GM12878 (cell line): ENCODE results near the gene PRSS33. TPM values are rescaled to one million over a fixed set of nuclear protein-coding genes. Genes with fewer than 3 reads are reported as not detected.

Experiments
- ATAC-seq: fragments of 200-7000 bp; cut with Tn5 transposase; 3 replicates; pipeline ENCODE4 v1.9.1; 2020; ENCODE audit warnings: mild to moderate bottlenecking, moderate library complexity
- BruUV-seq: library from RNA; stranded (reverse); fragments of 400-500 nt; replicated peaks from 2 replicates; lab custom pipeline; 2021; lab: Mats Ljungman, UMichigan
- CTCF ChIA-PET: fragments of 300-600 bp; sonication (Branson Sonifier 250); formaldehyde crosslinking; extraction: SDS; loops from one replicate; lab custom pipeline; 2021; ENCODE audit warnings: inconsistent platforms; lab: Yijun Ruan, JAX
- POLR2A ChIA-PET: fragments of 350-600 bp; formaldehyde crosslinking; extraction: SDS; loops from one replicate; lab custom pipeline; 2021; ENCODE audit warnings: inconsistent platforms; lab: Charles Lee
- RAD21 ChIA-PET: fragments of 300-600 bp; sonication (Branson Sonifier 250); formaldehyde crosslinking; loops from one replicate; lab custom pipeline; 2023; ENCODE audit warnings: antibody characterized with exemption; ENCODE audit not compliant: unreplicated experiment; lab: Charles Lee
- SMC1A ChIA-PET: fragments of 300-600 bp; sonication (Branson Sonifier 250); formaldehyde crosslinking; loops from one replicate; lab custom pipeline; 2023; ENCODE audit not compliant: unreplicated experiment, uncharacterized antibody; lab: Charles Lee
- DNase-seq: peaks from one replicate; pipeline ENCODE4 v3.0.0-alpha.2; 2011; ENCODE audit warnings: low read depth, low spot score
- FAIRE-seq: peaks from 3 replicates; lab custom pipeline; 2011; peaks lifted over from hg19 to GRCh38; lab: Jason Lieb, UNC
- H2AFZ ChIP-seq: 2 replicates; pipeline ENCODE4 v1.6.0; 2011; ENCODE audit warnings: low read depth, low read length, control low read depth; ENCODE audit not compliant: control insufficient read depth
- H3K27ac ChIP-seq: 2 replicates; pipeline ENCODE4 v1.5.1; 2011; ENCODE audit warnings: control low read depth; ENCODE audit not compliant: control insufficient read depth, insufficient read depth
- H3K27me3 ChIP-seq, 2 experiments: replicated peaks in 1 of 2; 2 replicates each; pipeline versions ENCODE4 v1.6.0 to v1.6.1; 2011; ENCODE audit warnings: low read length in 1 of 2; ENCODE audit not compliant: control insufficient read depth in 2 of 2, insufficient read depth in 2 of 2
- H3K36me3 ChIP-seq, 2 experiments: 2 replicates each; pipeline ENCODE4 v1.5.1; 2011; ENCODE audit warnings: low read length in 1 of 2; ENCODE audit not compliant: control insufficient read depth in 2 of 2, insufficient read depth in 2 of 2
- H3K4me1 ChIP-seq: 2 replicates; pipeline ENCODE4 v1.6.1; 2011; ENCODE audit warnings: mild to moderate bottlenecking, low read length, moderate library complexity, mixed read lengths; ENCODE audit not compliant: control insufficient read depth, insufficient read depth
- H3K4me2 ChIP-seq: 2 replicates; pipeline ENCODE4 v1.6.0; 2011; ENCODE audit warnings: control low read depth; ENCODE audit not compliant: control insufficient read depth, insufficient read depth
- H3K4me3 ChIP-seq: fragments of 200-600 bp; sonication (generic); 2 replicates; pipeline ENCODE4 v1.5.1; 2016
- H3K79me2 ChIP-seq: 2 replicates; pipeline ENCODE4 v1.6.0; 2011; ENCODE audit warnings: low read length; ENCODE audit not compliant: control insufficient read depth, insufficient read depth
- H3K9ac ChIP-seq: 2 replicates; pipeline ENCODE4 v1.8.0; 2011; ENCODE audit warnings: low read length, control low read depth, mixed read lengths; ENCODE audit not compliant: control insufficient read depth, insufficient read depth
- H3K9me3 ChIP-seq: replicated peaks from 3 replicates; pipeline ENCODE4 v1.5.1; 2011; ENCODE audit warnings: mild to moderate bottlenecking, low read length; ENCODE audit not compliant: control insufficient read depth, insufficient read depth
- H4K20me1 ChIP-seq: 2 replicates; pipeline ENCODE4 v1.6.0; 2011; ENCODE audit not compliant: control insufficient read depth, insufficient read depth
- EGR1 ChIP-seq, 2 experiments: IDR thresholded peaks; 1 replicate in 1 of 2; 2 replicates in 1 of 2; pipeline ENCODE4 v1.6.1; 2011 to 2012; ENCODE audit warnings: low read depth in 2 of 2, low read length in 2 of 2, borderline replicate concordance in 1 of 2, mild to moderate bottlenecking in 1 of 2, moderate library complexity in 1 of 2
- FOXM1 ChIP-seq: IDR thresholded peaks from 2 replicates; pipeline ENCODE4 v1.6.1; 2012; ENCODE audit warnings: low read depth, mild to moderate bottlenecking, inconsistent platforms, low read length, moderate library complexity
- MTA3 ChIP-seq: IDR thresholded peaks from 2 replicates; pipeline ENCODE4 v1.6.1; 2012; ENCODE audit warnings: low read length, inconsistent platforms, borderline replicate concordance
- POU2F2 ChIP-seq: IDR thresholded peaks from 3 replicates; pipeline ENCODE4 v1.6.1; 2011; ENCODE audit warnings: low read depth, mild to moderate bottlenecking, low read length, borderline replicate concordance
- RB1 ChIP-seq: fragments of 450-650 bp; formaldehyde crosslinking; IDR thresholded peaks from 2 replicates; pipeline ENCODE4 v1.6.1; 2017; ENCODE audit warnings: mild to moderate bottlenecking, borderline replicate concordance
- SMAD1 ChIP-seq: fragments of 450-650 bp; IDR thresholded peaks from 2 replicates; pipeline ENCODE4 v1.6.1; 2018; ENCODE audit warnings: mild to moderate bottlenecking, low read depth; ENCODE audit not compliant: partially characterized antibody
- SUPT20H ChIP-seq: IDR thresholded peaks from 2 replicates; pipeline ENCODE4 v1.6.1; 2011; ENCODE audit warnings: low read depth, mild to moderate bottlenecking, low read length, moderate library complexity, borderline replicate concordance; ENCODE audit not compliant: control insufficient read depth
- ZBTB33 ChIP-seq: fragments of 450-650 bp; IDR thresholded peaks from 2 replicates; pipeline ENCODE4 v1.6.1; 2017; ENCODE audit warnings: mild to moderate bottlenecking
- ZNF207 ChIP-seq: fragments of 450-650 bp; IDR thresholded peaks from 2 replicates; pipeline ENCODE4 v1.6.1; 2014; ENCODE audit warnings: antibody characterized with exemption, mild to moderate bottlenecking, borderline replicate concordance
- WGBS: methylation state at CpG from one replicate; pipeline ENCODE4 v1.1.6; 2016; ENCODE audit warnings: low lambda C conversion rate; ENCODE audit not compliant: insufficient replicate concordance, insufficient coverage; ENCODE audit errors: missing lambda C conversion rate; 5-methylcytosine and 5-hydroxymethylcytosine counted together
- in situ Hi-C: fragments of 300-500 bp; cut with MboI; formaldehyde crosslinking; loops from 9 replicates; pipeline ENCODE4 v1.14.3; 2018; ENCODE audit warnings: mixed read lengths
- intact Hi-C: fragments of 100-400 bp; cut with micrococcal nuclease; formaldehyde crosslinking; loops from one replicate; pipeline ENCODE4 v1.14.2; 2022; ENCODE audit not compliant: unreplicated experiment
- polyA plus RNA-seq, 11 experiments: library from polyadenylated mRNA; depleted of rRNA in 4 of 11; unstranded in 6 of 11; stranded (reverse) in 5 of 11; fragments of >200 nt; fragmentation: Nextera tagmentation in 4 of 11; fragmentation: Illumina TruSeq in 1 of 11; extraction: Ambion mirVana in 4 of 11; extraction: Trizol in 1 of 11; gene quantifications; 1 replicate in 1 of 11; 2 replicates in 10 of 11; pipeline versions ENCODE4 v1.2.1 to v1.2.3, GENCODE V29; 2011 to 2016; ENCODE audit warnings: inconsistent platforms in 2 of 11, missing spikeins in 2 of 11, low read depth in 1 of 11
- total RNA-seq, 4 experiments: library from RNA; depleted of rRNA in 3 of 4; stranded (reverse); fragments of >200 nt in 3 of 4; fragmentation: Illumina TruSeq in 1 of 4; extraction: Trizol in 1 of 4; gene quantifications; 2 replicates each; pipeline versions ENCODE4 v1.2.1 to v1.2.3, GENCODE V29; 2013 to 2021
- TF ChIP-seq, protein P1 (sequence below), 3 experiments: IDR thresholded peaks in 2 of 3; conservative IDR thresholded peaks in 1 of 3; 2 replicates each; pipeline ENCODE4 v1.5.1; 2011; ENCODE audit warnings: low read depth in 3 of 3, low read length in 3 of 3, mild to moderate bottlenecking in 3 of 3, control low read depth in 2 of 3, moderate library complexity in 2 of 3, inconsistent platforms in 1 of 3, mixed read lengths in 1 of 3; ENCODE audit not compliant: control insufficient read depth in 2 of 3, insufficient read depth in 1 of 3; ENCODE audit errors: extremely low read depth in 1 of 3

Gene PRSS33
- total and polyA plus RNA-seq, 10 of the 15 experiments (the other 5 are each of a cell fraction or from before 2014, with no cell fraction given) = not detected

GRCh38 chr16:2836646-2837508 is 49.5 kb upstream of the PRSS33 start:
- ChIA-PET SMC1A (no interaction called here), CTCF (no interaction called here), RAD21 (no interaction called here), POLR2A (no interaction called here)
- Histone ChIP-seq H3K9me3 (no peaks in the 10 kb centered on the region), H3K79me2 (no peaks in the 10 kb centered on the region), H4K20me1 (no peaks in the 10 kb centered on the region), H3K36me3 (no peaks in the 10 kb centered on the region), H3K9ac (no peak overlapping the region), H2AFZ (no peak overlapping the region), H3K27me3 (no peaks in the 10 kb centered on the region), H3K27ac (no peak overlapping the region), H3K4me2 (no peak overlapping the region), H3K4me3 (no peak overlapping the region), H3K4me1 (peaks cover 2% of the 10 kb centered on the region; the same call in 1 of the 2 replicates)
- FAIRE-seq = no peak
- BruUV-seq = no TSS peak
- intact Hi-C loops (no loop called here), in situ Hi-C loops (no loop called here)
- 58% methylated on average over 13 of the region's 13 CpGs for WGBS
- no peak for DNase-seq
- ATAC-seq = no peak
- no peak for TF ChIP-seq EGR1 (IDR thresholded peaks at IDR 0.05; ENCODE audit: borderline replicate concordance in 1 of 2, low read depth in 2 of 2, low read length in 2 of 2)
- no peak for TF ChIP-seq SUPT20H

GRCh38 chr16:2835638-2836493 is 48.5 kb upstream of the PRSS33 start:
- Histone ChIP-seq H4K20me1 (no peaks in the 10 kb centered on the region), H3K79me2 (no peaks in the 10 kb centered on the region), H2AFZ (no peak overlapping the region), H3K4me2 (no peak overlapping the region), H3K4me1 (no peaks in the 10 kb centered on the region), H3K27me3 (no peaks in the 10 kb centered on the region), H3K27ac (no peak overlapping the region), H3K36me3 (no peaks in the 10 kb centered on the region), H3K4me3 (no peak overlapping the region), H3K9me3 (no peaks in the 10 kb centered on the region), H3K9ac (no peak overlapping the region)
- ChIA-PET POLR2A (no interaction called here), RAD21 (no interaction called here), CTCF (no interaction called here), SMC1A (no interaction called here)
- DNase-seq (no peak), FAIRE-seq (no peak), ATAC-seq (no peak)
- WGBS = 53% methylated on average over 22 of the region's 22 CpGs
- intact Hi-C loops (no loop called here), in situ Hi-C loops (no loop called here)
- no TSS peak for BruUV-seq
- no peak for TF ChIP-seq POU2F2
- no peak for TF ChIP-seq MTA3
- TF ChIP-seq, protein P1, sequence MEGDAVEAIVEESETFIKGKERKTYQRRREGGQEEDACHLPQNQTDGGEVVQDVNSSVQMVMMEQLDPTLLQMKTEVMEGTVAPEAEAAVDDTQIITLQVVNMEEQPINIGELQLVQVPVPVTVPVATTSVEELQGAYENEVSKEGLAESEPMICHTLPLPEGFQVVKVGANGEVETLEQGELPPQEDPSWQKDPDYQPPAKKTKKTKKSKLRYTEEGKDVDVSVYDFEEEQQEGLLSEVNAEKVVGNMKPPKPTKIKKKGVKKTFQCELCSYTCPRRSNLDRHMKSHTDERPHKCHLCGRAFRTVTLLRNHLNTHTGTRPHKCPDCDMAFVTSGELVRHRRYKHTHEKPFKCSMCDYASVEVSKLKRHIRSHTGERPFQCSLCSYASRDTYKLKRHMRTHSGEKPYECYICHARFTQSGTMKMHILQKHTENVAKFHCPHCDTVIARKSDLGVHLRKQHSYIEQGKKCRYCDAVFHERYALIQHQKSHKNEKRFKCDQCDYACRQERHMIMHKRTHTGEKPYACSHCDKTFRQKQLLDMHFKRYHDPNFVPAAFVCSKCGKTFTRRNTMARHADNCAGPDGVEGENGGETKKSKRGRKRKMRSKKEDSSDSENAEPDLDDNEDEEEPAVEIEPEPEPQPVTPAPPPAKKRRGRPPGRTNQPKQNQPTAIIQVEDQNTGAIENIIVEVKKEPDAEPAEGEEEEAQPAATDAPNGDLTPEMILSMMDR (IDR thresholded peaks at IDR 0.05 in 2 of 3, conservative IDR thresholded peaks at IDR 0.05 in 1 of 3; ENCODE audit: control insufficient read depth in 2 of 3, extremely low read depth in 1 of 3, insufficient read depth in 1 of 3, low read depth in 3 of 3, low read length in 3 of 3) = no peak
- TF ChIP-seq ZNF207 = no peak
- no peak for TF ChIP-seq FOXM1
- TF ChIP-seq SUPT20H = no peak
- TF ChIP-seq RB1 = no peak
- no peak for TF ChIP-seq SMAD1
- TF ChIP-seq ZBTB33 = no peak
